Measurements from ENCODE around the gene GRID1.
"Not testable (repeated sequence)": the region's sequence is repeated elsewhere in the genome, so short reads cannot be mapped to it uniquely, and the experiment has no call there.

Gene GRID1

DNA sequence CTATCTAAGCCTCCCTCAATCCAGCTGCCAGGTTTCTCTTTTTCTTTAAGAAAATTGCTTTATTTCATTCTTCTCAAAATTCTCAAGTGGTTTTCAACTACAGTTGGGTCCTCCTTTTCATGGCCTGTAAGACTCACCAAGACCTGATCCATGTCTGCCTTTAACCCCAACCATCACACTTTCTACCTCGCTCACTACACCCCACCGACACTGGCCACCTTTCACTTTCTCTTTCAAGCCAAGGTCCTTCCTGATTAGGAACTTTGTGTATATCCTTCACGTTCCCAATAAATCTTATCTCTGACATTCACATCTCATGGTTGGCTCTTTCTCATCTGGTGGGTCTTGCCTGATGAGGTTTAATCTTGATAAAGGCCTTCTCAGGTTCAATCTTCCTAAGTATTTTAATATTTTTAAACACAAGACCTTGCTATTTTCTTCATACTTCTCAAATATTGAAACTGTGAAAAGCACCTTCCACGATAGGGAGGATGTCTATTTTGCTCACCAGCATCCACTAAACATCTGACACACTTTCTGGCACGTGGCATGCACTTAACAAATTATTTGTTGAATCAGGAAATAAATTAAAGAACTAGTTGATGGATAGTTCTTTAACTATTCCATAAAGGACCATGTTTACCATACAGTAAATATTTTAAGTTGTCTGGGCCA lies 624.8 kb downstream of the GRID1 start:
- DNase-seq, result no peak

GRCh38 chr10:85735997-85736396 lies 630.6 kb downstream of the GRID1 start:
- no peak for DNase-seq

GRCh38 chr10:85734791-85735190 lies 631.8 kb downstream of the GRID1 start:
- no peak for DNase-seq

DNA sequence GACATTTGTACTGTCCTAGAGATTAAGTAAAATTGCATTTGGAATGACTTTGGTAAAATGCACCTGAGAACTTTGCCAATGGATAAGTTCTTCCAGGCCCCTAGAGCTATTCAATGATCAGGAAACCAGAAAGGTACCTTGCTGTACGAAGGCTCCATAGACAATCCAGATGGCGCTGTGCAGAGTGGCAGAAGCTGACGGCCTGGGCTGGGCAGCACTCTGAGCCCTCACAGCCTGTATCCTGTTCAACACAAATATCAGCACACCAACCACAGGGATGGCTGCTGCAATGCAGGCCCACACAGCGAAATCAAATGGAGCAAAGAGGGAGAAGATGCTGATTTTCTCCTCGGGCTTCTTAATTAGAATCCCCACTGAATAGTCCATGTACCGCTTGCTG lies 642.4 kb downstream of the GRID1 start:
- no peak for DNase-seq

- DNase-seq, result no peak
Measured at GRCh38 chr10:85720931-85721590, 645.5 kb downstream of the GRID1 start.

- DNase-seq, result no peak
Measured at GRCh38 chr10:85719408-85719807, 647.2 kb downstream of the GRID1 start.

DNA sequence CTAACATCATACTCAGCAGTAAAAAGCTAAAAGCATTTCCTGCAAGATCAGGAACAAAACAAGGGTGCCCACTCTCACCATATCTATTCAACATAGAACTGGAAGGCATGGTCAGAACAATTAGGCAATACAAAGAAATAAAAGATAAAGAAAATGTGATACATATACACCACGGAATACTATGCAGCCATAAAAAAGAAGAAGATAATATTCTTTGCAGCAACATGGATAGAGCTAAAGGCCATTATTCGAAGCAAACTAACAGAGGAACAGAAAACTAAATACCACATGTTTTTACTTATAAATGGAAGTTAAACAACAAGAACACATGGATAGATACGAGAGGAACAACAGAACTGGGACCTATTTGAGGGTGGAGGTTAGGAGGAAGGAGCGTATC lies 652.7 kb downstream of the GRID1 start:
- DNase-seq, result no peak

GRCh38 chr10:85702768-85703167 lies 663.8 kb downstream of the GRID1 start:
- no peak for DNase-seq

DNA sequence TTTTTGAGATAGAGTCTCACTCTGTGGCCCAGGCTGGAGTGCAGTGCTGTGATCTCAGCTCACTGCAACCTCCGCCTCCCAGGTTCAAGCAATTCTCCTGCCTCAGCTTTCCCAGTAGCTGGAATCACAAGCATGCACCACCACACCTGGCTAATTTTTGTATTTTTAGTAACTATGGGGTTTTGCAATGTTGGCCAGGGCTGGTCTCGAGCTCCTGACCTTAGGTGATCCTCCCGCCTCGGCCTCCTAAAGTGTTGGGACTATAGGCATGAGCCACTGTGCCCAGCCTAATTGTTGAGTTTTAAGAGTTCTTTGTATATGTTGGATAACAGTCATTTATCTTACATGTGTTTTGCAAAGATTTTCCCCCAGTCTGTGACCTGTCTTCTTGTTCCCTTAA lies 667.5 kb downstream of the GRID1 start:
- DNase-seq, result not testable (repeated sequence)

DNA sequence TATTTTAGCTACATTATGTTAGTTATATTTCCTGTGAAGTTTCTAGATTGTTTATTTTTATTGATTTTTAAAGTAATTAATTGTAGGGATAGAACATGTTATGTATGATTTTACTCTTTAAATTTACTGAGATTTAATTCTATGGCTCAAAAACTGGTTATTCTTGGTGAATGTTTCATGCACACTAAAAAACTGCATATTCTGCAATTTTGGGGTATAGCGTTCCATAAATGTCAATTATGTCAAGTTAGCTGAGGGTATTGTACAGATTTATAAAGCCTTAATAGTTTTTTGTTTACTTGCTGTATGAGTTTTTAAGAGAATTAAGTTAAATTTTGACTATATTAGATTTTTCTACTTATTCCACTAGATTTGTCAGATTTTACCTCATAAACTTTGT lies 669.7 kb downstream of the GRID1 start:
- DNase-seq, result no peak

GRCh38 chr10:85682621-85683020 lies 684.0 kb downstream of the GRID1 start:
- DNase-seq, result no peak

- DNase-seq, result no peak
Measured at GRCh38 chr10:85679710-85680109, 686.9 kb downstream of the GRID1 start.

DNA sequence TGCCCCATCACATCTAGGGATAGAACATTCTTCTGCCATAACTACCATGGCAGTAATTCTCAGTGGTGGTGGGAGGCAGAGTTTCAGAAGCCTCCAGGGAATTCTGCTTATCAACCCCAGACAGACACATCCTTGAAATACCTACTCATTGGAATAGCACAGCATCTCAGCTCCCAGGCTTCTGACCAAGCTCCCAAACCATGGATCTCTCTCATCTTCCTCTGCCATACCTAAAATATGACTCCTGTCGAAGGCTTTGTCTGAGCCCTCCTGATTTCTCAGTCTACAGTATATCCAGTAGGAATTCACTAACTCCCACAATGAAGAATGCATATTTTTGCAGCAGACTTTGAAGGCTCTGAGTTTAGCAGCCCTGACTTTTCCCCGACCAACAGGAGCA lies 687.5 kb downstream of the GRID1 start:
- no peak for DNase-seq

- DNase-seq, result no peak
Measured at GRCh38 chr10:85674851-85675250, 691.7 kb downstream of the GRID1 start.

GRCh38 chr10:85673270-85673669 lies 693.3 kb downstream of the GRID1 start:
- DNase-seq, result no peak

DNA sequence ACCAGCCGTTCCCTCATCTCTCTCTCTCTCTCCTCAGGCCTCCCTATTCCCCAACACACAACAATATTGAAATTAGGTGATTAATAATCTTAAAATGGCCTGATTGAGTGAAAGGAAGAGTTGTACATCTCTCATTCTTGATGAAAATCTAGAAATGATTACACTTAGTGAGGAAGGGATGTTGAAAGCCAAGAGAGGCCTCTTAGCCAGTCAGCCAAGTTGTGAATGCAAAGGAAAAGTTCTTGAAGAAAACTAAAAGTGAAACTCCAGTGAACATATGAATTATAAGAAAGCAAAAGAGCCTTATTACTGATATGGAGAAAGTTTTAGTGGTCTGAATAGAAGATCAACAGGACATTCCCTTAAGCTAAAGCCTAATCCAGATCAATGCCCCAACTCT lies 695.1 kb downstream of the GRID1 start:
- DNase-seq, result no peak

DNA sequence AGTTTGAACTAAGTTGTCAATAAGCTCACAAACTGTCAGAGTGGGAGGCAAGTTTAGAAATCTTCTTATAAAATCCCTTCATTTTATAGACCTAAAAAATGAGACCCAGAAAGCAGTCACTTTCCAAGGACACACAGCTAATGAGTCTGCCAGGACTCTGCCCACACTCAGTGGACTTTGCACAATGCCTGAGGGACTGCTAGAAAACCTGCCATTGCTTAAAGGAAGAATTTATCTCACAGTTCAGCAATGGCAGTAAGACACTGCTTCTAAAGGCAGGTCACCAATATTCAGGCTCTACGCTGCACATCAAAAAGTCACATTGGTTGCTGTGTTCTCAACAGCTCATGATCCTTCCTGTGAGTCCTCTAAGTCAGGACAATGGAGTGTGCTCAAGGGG lies 698.1 kb downstream of the GRID1 start:
- no peak for DNase-seq

GRCh38 chr10:85667638-85668233 lies 698.9 kb downstream of the GRID1 start:
- no peak for DNase-seq

GRCh38 chr10:85666987-85667386 lies 699.6 kb downstream of the GRID1 start:
- no peak for DNase-seq

- no peak for DNase-seq
Measured at GRCh38 chr10:85666102-85666501, 700.5 kb downstream of the GRID1 start.

DNA sequence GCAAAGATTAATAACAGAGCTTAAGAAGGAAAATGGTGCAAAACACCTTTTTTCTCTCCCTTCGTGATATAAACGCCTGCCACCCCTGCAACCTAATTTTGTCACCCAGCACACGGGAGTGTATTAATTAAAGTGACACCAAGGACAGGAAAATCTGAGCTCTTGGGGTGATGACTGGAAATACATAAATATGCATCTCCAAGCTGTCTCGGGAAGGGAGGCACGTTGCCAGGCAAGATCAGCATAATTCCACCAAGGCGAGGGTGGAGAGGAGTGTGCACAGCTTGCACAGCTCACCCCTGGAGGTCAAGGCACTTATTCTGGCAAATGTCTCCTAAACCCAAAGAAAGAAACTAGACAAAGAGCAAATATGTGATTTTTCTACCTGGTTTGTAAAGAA lies 700.9 kb downstream of the GRID1 start:
- DNase-seq, result no peak

- DNase-seq, result no peak
Measured at GRCh38 chr10:85665078-85665477, 701.5 kb downstream of the GRID1 start.

DNA sequence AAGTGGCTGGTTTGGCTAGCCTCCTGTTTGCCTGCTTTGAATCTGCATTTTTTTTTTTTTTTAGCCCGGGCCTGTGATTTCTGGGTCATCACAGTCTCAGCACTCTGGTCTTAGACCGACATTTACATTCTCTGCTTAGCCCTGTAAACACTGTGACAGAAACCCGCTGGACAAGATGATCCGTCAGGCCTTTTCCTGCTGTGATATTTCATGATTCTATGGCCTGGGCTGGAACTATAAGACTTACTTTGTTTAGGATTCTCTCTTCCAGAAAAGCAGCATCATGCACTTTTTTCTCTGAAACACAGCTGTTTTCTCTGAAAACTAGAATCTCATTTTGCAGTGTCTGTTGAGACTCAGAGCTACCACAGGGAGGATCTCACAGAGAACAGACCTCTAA lies 705.5 kb downstream of the GRID1 start:
- no peak for DNase-seq

GRCh38 chr10:85659331-85659730 lies 707.3 kb downstream of the GRID1 start:
- no peak for DNase-seq

DNA sequence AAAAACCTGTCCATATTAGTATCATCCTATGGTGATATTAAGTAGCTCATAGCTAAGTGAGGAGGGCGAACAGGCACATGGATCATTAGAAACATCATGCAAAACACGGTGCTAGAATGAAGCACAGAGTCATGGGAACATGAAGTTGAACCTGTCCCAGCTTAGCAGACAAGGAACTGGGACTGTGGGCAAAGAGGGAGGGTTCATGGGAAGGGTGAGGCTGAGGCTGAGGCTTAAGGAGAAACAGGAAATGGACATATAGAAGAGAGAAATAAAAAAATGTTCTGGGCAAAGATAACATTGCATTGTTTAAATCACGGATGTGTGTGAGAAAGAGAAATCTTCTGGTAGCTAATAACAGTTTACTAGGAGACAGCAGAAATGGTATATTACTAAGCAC lies 708.1 kb downstream of the GRID1 start:
- DNase-seq, result no peak

Measured in EL (cell line).